IMR-90 (cell line): ENCODE results near the gene CELA3A. TPM values are rescaled to one million over a fixed set of nuclear protein-coding genes. Genes with fewer than 3 reads are reported as not detected.

Experiments used
- ATAC-seq: fragments of 200-7000 bp; cut with Tn5 transposase; 2 replicates; pipeline ENCODE4 v1.9.1; 2020; ENCODE audit warnings: low read depth, mild to moderate bottlenecking, moderate library complexity
- BruUV-seq: library from RNA; stranded (reverse); fragments of 400-500 nt; replicated peaks from 2 replicates; lab custom pipeline; 2021; lab: Mats Ljungman, UMichigan
- CTCF ChIA-PET: fragments of 300-600 bp; formaldehyde crosslinking; extraction: SDS; loops from one replicate; lab custom pipeline; 2021; ENCODE audit warnings: antibody characterized with exemption; lab: Yijun Ruan, JAX
- POLR2A ChIA-PET: fragments of 300-600 bp; sonication (Branson Sonifier 250); formaldehyde crosslinking; loops from one replicate; lab custom pipeline; 2022; ENCODE audit warnings: antibody characterized with exemption; ENCODE audit not compliant: unreplicated experiment; lab: Charles Lee
- DNase-seq: peaks from one replicate; pipeline ENCODE4 v3.0.0; 2013
- H2AFZ ChIP-seq: replicated peaks from 2 replicates; pipeline ENCODE3; 2013; ENCODE audit warnings: low read length, mild to moderate bottlenecking; ENCODE audit not compliant: poor library complexity
- H2AK5ac ChIP-seq: 2 replicates; pipeline ENCODE4 v1.6.1; 2013; ENCODE audit warnings: low read depth, low read length, inconsistent platforms
- H2AK9ac ChIP-seq: replicated peaks from 2 replicates; pipeline ENCODE3; 2013; ENCODE audit warnings: mild to moderate bottlenecking, low read depth, low read length, moderate library complexity; ENCODE audit not compliant: poor library complexity
- H2BK120ac ChIP-seq: 2 replicates; pipeline ENCODE4 v1.6.1; 2013; ENCODE audit warnings: low read depth, low read length, inconsistent platforms
- H2BK15ac ChIP-seq: 3 replicates; pipeline ENCODE4 v1.6.1; 2013; ENCODE audit warnings: low read depth, low read length, inconsistent platforms
- H2BK20ac ChIP-seq: 2 replicates; pipeline ENCODE4 v1.6.1; 2013; ENCODE audit warnings: low read depth, mild to moderate bottlenecking, inconsistent platforms, low read length, moderate library complexity
- H2BK5ac ChIP-seq: 2 replicates; pipeline ENCODE4 v1.6.1; 2013; ENCODE audit warnings: mild to moderate bottlenecking, low read depth, low read length, inconsistent platforms; ENCODE audit not compliant: poor library complexity, severe bottlenecking
- H3K14ac ChIP-seq: replicated peaks from 2 replicates; pipeline ENCODE4 v1.6.1; 2013; ENCODE audit warnings: low read depth, low read length, inconsistent platforms
- H3K18ac ChIP-seq: 2 replicates; pipeline ENCODE4 v1.6.1; 2013; ENCODE audit warnings: low read depth, low read length, control low read depth
- H3K23ac ChIP-seq: 2 replicates; pipeline ENCODE4 v1.6.1; 2013; ENCODE audit warnings: low read depth, low read length, inconsistent platforms
- H3K27ac ChIP-seq: 2 replicates; pipeline ENCODE4 v1.5.1; 2013; ENCODE audit warnings: mild to moderate bottlenecking, control low read depth, low read length; ENCODE audit not compliant: insufficient read depth
- H3K27me3 ChIP-seq: 2 replicates; pipeline ENCODE4 v1.6.1; 2013; ENCODE audit warnings: low read length; ENCODE audit not compliant: control insufficient read depth, insufficient read depth
- H3K36me3 ChIP-seq: 2 replicates; pipeline ENCODE4 v1.6.1; 2013; ENCODE audit warnings: low read length, mixed read lengths; ENCODE audit not compliant: control insufficient read depth, insufficient read depth
- H3K4ac ChIP-seq: 2 replicates; pipeline ENCODE4 v1.6.1; 2013; ENCODE audit warnings: low read depth, low read length, inconsistent platforms
- H3K4me1 ChIP-seq: 2 replicates; pipeline ENCODE4 v1.6.1; 2013; ENCODE audit warnings: low read length, mixed read lengths; ENCODE audit not compliant: control insufficient read depth, insufficient read depth
- H3K4me2 ChIP-seq: 2 replicates; pipeline ENCODE4 v1.6.1; 2013; ENCODE audit warnings: low read depth, mild to moderate bottlenecking, control low read depth, low read length, moderate library complexity
- H3K4me3 ChIP-seq: 2 replicates; pipeline ENCODE4 v1.5.1; 2013; ENCODE audit warnings: low read depth, mild to moderate bottlenecking, control low read depth, low read length, moderate library complexity; ENCODE audit not compliant: insufficient read depth
- H3K56ac ChIP-seq: 2 replicates; pipeline ENCODE4 v1.6.1; 2013; ENCODE audit warnings: low read length, inconsistent platforms; ENCODE audit not compliant: insufficient read depth; ENCODE audit errors: extremely low read depth
- H3K79me1 ChIP-seq, 2 experiments: 2 replicates each; pipeline ENCODE4 v1.6.1; 2013; ENCODE audit warnings: low read length in 2 of 2, inconsistent platforms in 1 of 2, low read depth in 1 of 2
- H3K9ac ChIP-seq: 2 replicates; pipeline ENCODE4 v1.6.1; 2013; ENCODE audit warnings: low read depth, low read length, control low read depth
- H3K9me1 ChIP-seq: 2 replicates; pipeline ENCODE4 v1.6.1; 2013; ENCODE audit warnings: low read length, inconsistent platforms; ENCODE audit not compliant: insufficient read depth
- H3K9me3 ChIP-seq: 2 replicates; pipeline ENCODE4 v1.6.1; 2013; ENCODE audit warnings: low read length; ENCODE audit not compliant: control insufficient read depth, insufficient read depth
- H4K20me1 ChIP-seq: 2 replicates; pipeline ENCODE4 v1.6.1; 2013; ENCODE audit warnings: low read length, inconsistent platforms; ENCODE audit not compliant: insufficient read depth
- H4K5ac ChIP-seq: 2 replicates; pipeline ENCODE4 v1.6.1; 2013; ENCODE audit warnings: mild to moderate bottlenecking, low read depth, low read length, control low read depth
- H4K8ac ChIP-seq, 2 experiments: 2 replicates each; pipeline ENCODE4 v1.6.1; 2013; ENCODE audit warnings: low read depth in 2 of 2, low read length in 2 of 2, control low read depth in 1 of 2, inconsistent platforms in 1 of 2
- H4K91ac ChIP-seq: 2 replicates; pipeline ENCODE4 v1.6.1; 2013; ENCODE audit warnings: low read depth, low read length, inconsistent platforms; ENCODE audit not compliant: insufficient read depth
- BHLHE40 ChIP-seq: fragments of 150-350 bp; IDR thresholded peaks from 2 replicates; pipeline ENCODE4 v1.6.1; 2016; ENCODE audit warnings: mild to moderate bottlenecking, low read depth, low read length
- FOS ChIP-seq: fragments of 150-350 bp; IDR thresholded peaks from 2 replicates; pipeline ENCODE4 v1.6.1; 2016; ENCODE audit warnings: low read depth, low read length
- MAZ ChIP-seq: IDR thresholded peaks from 2 replicates; pipeline ENCODE4 v1.6.1; 2012; ENCODE audit warnings: low read depth, mild to moderate bottlenecking, low read length, improper control_type of control experiment, moderate library complexity, borderline replicate concordance
- NFE2L2 ChIP-seq: fragments of 150-350 bp; IDR thresholded peaks from 2 replicates; pipeline ENCODE4 v1.6.1; 2016; ENCODE audit warnings: low read depth, mild to moderate bottlenecking, low read length
- RAD21 ChIP-seq: IDR thresholded peaks from 2 replicates; pipeline ENCODE4 v1.6.1; 2012; ENCODE audit warnings: low read length, improper control_type of control experiment
- USF2 ChIP-seq: fragments of 150-350 bp; IDR thresholded peaks from 2 replicates; pipeline ENCODE4 v1.6.1; 2017; ENCODE audit warnings: mild to moderate bottlenecking, antibody characterized with exemption, low read length, low read depth
- WGBS, 2 experiments: methylation state at CpG; one replicate each; pipeline versions ENCODE4 v1.1.5 to v1.1.7; 2013; ENCODE audit warnings: missing lambda C conversion rate in 2 of 2; ENCODE audit not compliant: insufficient read length in 1 of 2; ENCODE audit errors: extremely low coverage in 2 of 2; 5-methylcytosine and 5-hydroxymethylcytosine counted together
- dilution Hi-C: fragments of 300-500 bp; cut with HindIII; formaldehyde crosslinking; loops from one replicate; pipeline ENCODE4 v1.14.3; 2018; ENCODE audit warnings: low sequenced_read_pairs; ENCODE audit not compliant: unreplicated experiment
- in situ Hi-C: fragments of 300-500 bp; cut with MboI; formaldehyde crosslinking; loops from 3 replicates; pipeline ENCODE4 v1.14.3; 2019; ENCODE audit warnings: low sequenced_read_pairs, inconsistent platforms, mixed read lengths
- intact Hi-C: fragments of 100-400 bp; cut with micrococcal nuclease; formaldehyde crosslinking; loops from 2 replicates; pipeline ENCODE4 v1.10.0; 2022
- polyA plus RNA-seq, 3 experiments: library from polyadenylated mRNA; depleted of rRNA; stranded (reverse); fragments of >200 nt; gene quantifications; 2 replicates each; pipeline ENCODE4 v1.2.3, GENCODE V29; 2012; ENCODE audit warnings: low replicate concordance in 1 of 3
- total RNA-seq: library from RNA; depleted of rRNA; stranded (reverse); fragments of >200 nt; gene quantifications from 2 replicates; pipeline ENCODE4 v1.2.3, GENCODE V29; 2012

The CELA3A gene
- total and polyA plus RNA-seq, 2 of the 4 experiments (the other 2 are of a cell fraction) = not detected

DNA sequence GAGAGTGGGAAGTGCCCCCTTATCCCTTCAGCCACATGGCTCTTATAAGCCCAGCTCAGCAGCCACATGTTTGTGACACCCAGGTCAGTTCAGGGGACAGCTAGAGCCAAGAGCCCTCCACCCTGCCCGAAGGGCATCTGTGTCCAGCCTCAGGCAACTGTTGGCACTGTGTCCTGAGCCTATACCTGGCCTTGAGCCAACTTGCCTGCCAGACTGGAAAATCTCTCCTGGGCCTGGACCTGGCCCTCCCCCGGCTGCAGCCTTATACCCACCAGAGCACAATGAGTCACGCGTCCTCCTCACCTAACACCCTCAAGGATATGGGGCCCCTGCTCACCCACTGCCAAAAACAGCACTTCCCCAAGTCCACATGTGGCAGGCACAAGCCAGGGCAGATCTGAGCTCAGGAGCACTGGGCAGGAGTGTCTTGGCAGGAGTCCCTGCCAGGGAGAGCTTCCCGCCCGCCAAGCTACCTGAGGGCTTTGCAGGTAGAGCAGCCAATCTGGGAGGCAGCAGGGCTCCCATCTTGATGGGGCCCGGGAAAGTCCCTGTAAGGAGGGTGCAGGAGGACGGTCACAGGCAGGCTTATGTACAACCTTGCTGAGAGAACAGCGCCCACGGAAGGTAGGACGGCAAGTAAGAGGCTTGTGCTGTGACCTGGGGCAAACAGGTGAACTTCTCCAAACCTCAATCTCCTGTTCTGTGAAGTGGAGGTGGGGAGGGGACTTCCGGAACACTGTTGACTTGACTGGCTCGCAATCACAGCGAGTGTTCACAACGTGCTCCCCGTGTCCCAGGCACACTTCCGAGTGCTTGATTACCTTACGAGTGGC is 44.5 kb upstream of the CELA3A start:
- peak overlapping the region; percentile 13; the same call in 1 of the 2 replicates for H3K4ac ChIP-seq
- H2AK9ac ChIP-seq = peak overlapping the region; percentile 22
- ATAC-seq (peak; percentile 46), DNase-seq (peak; percentile 47)
- H3K9ac ChIP-seq = no peak overlapping the region
- H3K79me1 ChIP-seq = no peaks in the 10 kb centered on the region
- H3K4me2 ChIP-seq = no peak overlapping the region
- H3K18ac ChIP-seq = no peak overlapping the region
- ChIA-PET POLR2A (no interaction called here), CTCF (no interaction called here)
- no peaks in the 10 kb centered on the region for H3K36me3 ChIP-seq
- 89% methylated on average over 5 of the region's 18 CpGs; no CpG with 5 or more reads in 1 of the 2 experiments for WGBS, 2 experiments
- H4K91ac ChIP-seq = no peak overlapping the region
- in situ Hi-C loops = loop anchor here (25.0 kb wide), 1 partner anchor 245 kb away; no protein-coding TSS in a partner anchor
- H3K14ac ChIP-seq = no peak overlapping the region; the same call in 1 of the 2 replicates
- H2BK5ac ChIP-seq = no peak overlapping the region
- H3K9me1 ChIP-seq = no peaks in the 10 kb centered on the region
- no peaks in the 10 kb centered on the region for H3K9me3 ChIP-seq
- H2BK20ac ChIP-seq = no peak overlapping the region
- H3K27ac ChIP-seq = no peak overlapping the region
- no peak overlapping the region for H3K4me3 ChIP-seq
- no TSS peak for BruUV-seq
- no peaks in the 10 kb centered on the region for H3K27me3 ChIP-seq
- intact Hi-C loops = loop anchor here (2.0 kb wide), 1 partner anchor 94 kb away; no protein-coding TSS in a partner anchor
- peak overlapping the region; percentile 4; the same call in 1 of the 2 replicates for H2BK120ac ChIP-seq
- no peak overlapping the region for H3K23ac ChIP-seq
- peak overlapping the region; percentile 13 for H2AFZ ChIP-seq
- peak overlapping the region; percentile 62 for H2AK5ac ChIP-seq
- H4K20me1 ChIP-seq = no peaks in the 10 kb centered on the region
- no peak overlapping the region for H2BK15ac ChIP-seq
- H4K5ac ChIP-seq = no peak overlapping the region
- peak overlapping the region in 1 of 2 experiments; percentile 83; a peak in 1 of 4 replicates for H4K8ac ChIP-seq
- dilution Hi-C loops = no loop called here
- no peak overlapping the region for H3K56ac ChIP-seq
- TF ChIP-seq NFE2L2 = no peak
- no peak for TF ChIP-seq RAD21
- TF ChIP-seq MAZ = no peak
- TF ChIP-seq USF2 = no peak
- TF ChIP-seq BHLHE40 = 0 out of 2 replicates have a peak, but pooled peaks have one; percentile 28
- TF ChIP-seq FOS = 0 out of 2 replicates have a peak, but pooled peaks have one; percentile 11
- H3K4me1 ChIP-seq = peaks cover 11% of the 10 kb centered on the region
